ENCODE results near the gene PBXIP1. TPM values are rescaled to one million over a fixed set of nuclear protein-coding genes. Genes with fewer than 3 reads are reported as not detected.
"Not testable (repeated sequence)": the region's sequence is repeated elsewhere in the genome, so short reads cannot be mapped to it uniquely, and the experiment has no call there.

The PBXIP1 gene
- total RNA-seq, 1 experiment from 2014 or later: 24.0 TPM

GRCh38 chr1:154998201-154998780, 42.4 kb upstream of the PBXIP1 start:
- BruUV-seq (replicated peaks): no TSS peak
- peak overlapping the region; percentile 96 for H3K27ac Mint-ChIP-seq (ENCODE audit: unreplicated experiment)
- Histone ChIP-seq H3K36me3 (ENCODE audit: control insufficient read depth, insufficient read depth, low read length) (no peaks in the 10 kb centered on the region), H3K9me3 (no peaks in the 10 kb centered on the region), H3K27me3 (replicated peaks; ENCODE audit: control insufficient read depth, insufficient read depth, low read length) (no peaks in the 10 kb centered on the region), H3K4me1 (0 out of 2 replicates have a peak, but pooled peaks cover 11% of the 10 kb centered on the region), H3K4me3 (ENCODE audit: low read depth, low read length) (peak overlapping the region; percentile 92)
- DNase-seq: no peak
- peak overlapping the region; percentile 96 for H3K4me3 Mint-ChIP-seq (ENCODE audit: unreplicated experiment)
- TF ChIP-seq CTCF (IDR thresholded peaks at IDR 0.05; ENCODE audit: insufficient read depth in 1 of 2, low read depth in 1 of 2, low read length in 1 of 2, severe bottlenecking in 1 of 2, unreplicated experiment in 1 of 2): peak in 1 of 2 experiments; percentile 23
- no peaks in the 10 kb centered on the region for H3K9me3 Mint-ChIP-seq (ENCODE audit: unreplicated experiment)
- POLR2A ChIA-PET: interaction anchor here (0.6 to 2.1 kb wide), 4 partner anchors 26 to 136 kb away, joined by 3 to 75 read pairs (median 10); partner anchors contain the start of genes PYGO2 and SHC1
- CTCF ChIA-PET: interaction anchor here (0.6 to 2.1 kb wide), 13 partner anchors 10 to 1860 kb away, joined by 3 to 43 read pairs (median 8); partner anchors contain the start of genes ADAM15, FLAD1, INSRR and PMVK
- intact Hi-C loops (cut with micrococcal nuclease; ENCODE audit: unreplicated experiment): no loop called here
- H3K4me1 Mint-ChIP-seq (ENCODE audit: low read depth, unreplicated experiment): peaks cover 26% of the 10 kb centered on the region
- no peaks in the 10 kb centered on the region for H3K27me3 Mint-ChIP-seq (ENCODE audit: insufficient read depth, unreplicated experiment)
- H3K36me3 Mint-ChIP-seq (ENCODE audit: insufficient read depth, unreplicated experiment): peaks cover 33% of the 10 kb centered on the region

- H3K4me1 ChIP-seq: 0 out of 2 replicates have a peak, but pooled peaks cover 11% of the 10 kb centered on the region
- CTCF ChIA-PET: interaction anchor here (0.7 to 0.9 kb wide), 2 partner anchors 9 to 25 kb away, joined by 3 read pairs; no protein-coding TSS in a partner anchor
- Mint-ChIP-seq H3K4me1 (ENCODE audit: low read depth, unreplicated experiment) (peaks cover 26% of the 10 kb centered on the region), H3K9me3 (ENCODE audit: unreplicated experiment) (no peaks in the 10 kb centered on the region), H3K27ac (ENCODE audit: unreplicated experiment) (peak overlapping the region; percentile 62), H3K27me3 (ENCODE audit: insufficient read depth, unreplicated experiment) (no peaks in the 10 kb centered on the region), H3K36me3 (ENCODE audit: insufficient read depth, unreplicated experiment) (peaks cover 40% of the 10 kb centered on the region), H3K4me3 (ENCODE audit: unreplicated experiment) (peak overlapping the region; percentile 96)
- no peak overlapping the region for H3K4me3 ChIP-seq (ENCODE audit: low read depth, low read length)
- no peaks in the 10 kb centered on the region for H3K9me3 ChIP-seq
- H3K27me3 ChIP-seq (replicated peaks; ENCODE audit: control insufficient read depth, insufficient read depth, low read length): no peaks in the 10 kb centered on the region
- POLR2A ChIA-PET: interaction anchor here (0.6 to 1.8 kb wide), 2 partner anchors 14 to 54 kb away, joined by 4 to 9 read pairs; partner anchors contain the start of gene FLAD1
- no peak for TF ChIP-seq CTCF (IDR thresholded peaks at IDR 0.05; ENCODE audit: insufficient read depth in 1 of 2, low read depth in 1 of 2, low read length in 1 of 2, severe bottlenecking in 1 of 2, unreplicated experiment in 1 of 2)
- intact Hi-C loops (cut with micrococcal nuclease; ENCODE audit: unreplicated experiment): no loop called here
- H3K36me3 ChIP-seq (ENCODE audit: control insufficient read depth, insufficient read depth, low read length): peaks cover 1% of the 10 kb centered on the region; the same call in 1 of the 2 replicates
- BruUV-seq (replicated peaks): no TSS peak
- DNase-seq: no peak
Measured at GRCh38 chr1:154996966-154997701, 41.2 kb upstream of the PBXIP1 start.

GRCh38 chr1:154995301-154995983, 39.5 kb upstream of the PBXIP1 start:
- H3K27me3 Mint-ChIP-seq (ENCODE audit: insufficient read depth, unreplicated experiment); H3K9me3 ChIP-seq; H3K27me3 ChIP-seq (replicated peaks; ENCODE audit: control insufficient read depth, insufficient read depth, low read length); H3K27ac Mint-ChIP-seq (ENCODE audit: unreplicated experiment); H3K4me3 ChIP-seq (ENCODE audit: low read depth, low read length); H3K4me3 Mint-ChIP-seq (ENCODE audit: unreplicated experiment); BruUV-seq (replicated peaks); H3K36me3 ChIP-seq (ENCODE audit: control insufficient read depth, insufficient read depth, low read length); H3K9me3 Mint-ChIP-seq (ENCODE audit: unreplicated experiment): not testable (repeated sequence)
- intact Hi-C loops (cut with micrococcal nuclease; ENCODE audit: unreplicated experiment): loop anchor here (1.0 kb wide), 1 partner anchor 34 kb away; the partner anchor contains the start of gene PYGO2
- Mint-ChIP-seq H3K36me3 (ENCODE audit: insufficient read depth, unreplicated experiment) (peaks cover 24% of the 10 kb centered on the region), H3K4me1 (ENCODE audit: low read depth, unreplicated experiment) (peaks cover 26% of the 10 kb centered on the region)
- CTCF ChIA-PET: interaction anchor here (0.7 to 1.4 kb wide), 7 partner anchors 12 to 89 kb away, joined by 3 to 9 read pairs (median 6); partner anchors contain the start of genes FLAD1 and SHC1
- peak; percentile 28 to 73 for TF ChIP-seq CTCF (IDR thresholded peaks at IDR 0.05; ENCODE audit: insufficient read depth in 1 of 2, low read depth in 1 of 2, low read length in 1 of 2, severe bottlenecking in 1 of 2, unreplicated experiment in 1 of 2)
- POLR2A ChIA-PET: interaction anchor here (0.7 to 1.8 kb wide), 3 partner anchors 12 to 22 kb away, joined by 3 to 5 read pairs (median 4); partner anchors contain the start of gene FLAD1
- 0 out of 2 replicates have a peak, but pooled peaks cover 11% of the 10 kb centered on the region for H3K4me1 ChIP-seq
- DNase-seq: peak; percentile 78 to 80
